ENCODE data around the gene SLC50A1.
A peak's percentile ranks its signal among the peaks of the same experiment; 100 is the strongest.

The SLC50A1 gene

GRCh38 chr1:155175281-155175926 lies 39.8 kb downstream of the SLC50A1 start:
- DNase-seq (ENCODE audit: low read depth): no peak
- H3K4me3 ChIP-seq (ENCODE audit: low read depth, low read length): no peak overlapping the region
- no peak for TF ChIP-seq CTCF (IDR thresholded peaks at IDR 0.05; ENCODE audit: control insufficient read depth, extremely low read depth, insufficient read depth)

- no peak for DNase-seq (ENCODE audit: low read depth)
- no peak overlapping the region for H3K4me3 ChIP-seq (ENCODE audit: low read depth, low read length)
- no peak for TF ChIP-seq CTCF (IDR thresholded peaks at IDR 0.05; ENCODE audit: control insufficient read depth, extremely low read depth, insufficient read depth)
Observed at GRCh38 chr1:155175927-155176371, 40.3 kb downstream of the SLC50A1 start.

GRCh38 chr1:155176544-155177071 lies 41.0 kb downstream of the SLC50A1 start:
- peak; percentile 92 for TF ChIP-seq CTCF (IDR thresholded peaks at IDR 0.05; ENCODE audit: control insufficient read depth, extremely low read depth, insufficient read depth)
- DNase-seq (ENCODE audit: low read depth): peak; percentile 69
- H3K4me3 ChIP-seq (ENCODE audit: low read depth, low read length): peak overlapping the region; percentile 33

GRCh38 chr1:155177192-155177917 lies 41.7 kb downstream of the SLC50A1 start:
- DNase-seq (ENCODE audit: low read depth): peak; percentile 91
- no peak for TF ChIP-seq CTCF (IDR thresholded peaks at IDR 0.05; ENCODE audit: control insufficient read depth, extremely low read depth, insufficient read depth)
- H3K4me3 ChIP-seq (ENCODE audit: low read depth, low read length): peak overlapping the region; percentile 33

GRCh38 chr1:155177918-155178281 lies 42.2 kb downstream of the SLC50A1 start:
- peak overlapping the region; percentile 33; the same call in 1 of the 2 replicates for H3K4me3 ChIP-seq (ENCODE audit: low read depth, low read length)
- no peak for DNase-seq (ENCODE audit: low read depth)
- TF ChIP-seq CTCF (IDR thresholded peaks at IDR 0.05; ENCODE audit: control insufficient read depth, extremely low read depth, insufficient read depth): no peak

- H3K4me3 ChIP-seq (ENCODE audit: low read depth, low read length): no peak overlapping the region
- DNase-seq (ENCODE audit: low read depth): no peak
- no peak for TF ChIP-seq CTCF (IDR thresholded peaks at IDR 0.05; ENCODE audit: control insufficient read depth, extremely low read depth, insufficient read depth)
Observed at GRCh38 chr1:155178441-155179111, 42.9 kb downstream of the SLC50A1 start.

Measured in LNCaP clone FGC (cell line).